HG03066 (cell line): ENCODE measurements around the gene RIBC2.

ENCODE experiments used
- ATAC-seq: cut with Tn5 transposase; IDR thresholded peaks from one replicate; pipeline ENCODE4 v1.9.1; 2021; ENCODE audit warnings: low read depth; ENCODE audit not compliant: unreplicated experiment

The RIBC2 gene

DNA sequence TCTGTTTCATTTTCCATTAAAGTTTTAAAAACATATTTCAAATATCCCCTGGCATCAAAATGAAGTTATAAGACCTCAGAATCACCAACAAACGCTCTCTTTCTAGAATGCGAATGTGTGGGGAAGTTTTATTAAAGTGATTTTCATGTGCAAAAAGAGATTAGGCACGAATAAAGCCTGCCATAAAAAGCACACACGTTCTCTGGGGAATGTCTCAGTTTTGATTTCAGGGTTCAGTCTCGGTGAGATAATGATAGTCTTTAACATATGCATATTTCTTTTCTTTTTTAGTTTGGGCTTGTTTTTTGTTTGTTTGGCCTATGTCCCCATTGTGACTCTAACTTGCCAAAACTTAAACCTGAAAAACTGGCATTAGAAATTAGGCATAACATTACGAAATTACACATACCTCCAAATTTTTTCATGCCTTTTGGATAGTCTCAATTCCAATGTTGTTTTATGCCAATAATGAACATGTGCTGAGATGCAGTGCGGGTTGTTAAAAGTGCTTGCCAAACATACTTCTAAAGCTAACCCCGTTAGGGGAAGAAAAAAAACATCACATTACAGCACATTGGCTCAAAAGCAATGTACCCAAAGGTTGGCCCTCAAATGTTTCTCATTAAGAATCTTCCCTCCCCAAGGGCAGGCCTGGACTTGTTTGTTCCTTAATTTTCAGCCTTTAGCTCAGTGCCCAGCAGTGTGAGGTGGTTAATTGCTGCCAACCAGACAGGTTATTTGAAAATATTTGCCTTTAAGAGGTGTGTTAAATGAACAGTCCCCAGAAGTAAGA is 56.0 kb downstream of the RIBC2 start:
- ATAC-seq: no peak

- ATAC-seq: no peak
These were observed 57.4 kb downstream of the RIBC2 start for GRCh38 chr22:45470871-45471270.

- ATAC-seq: no peak
These were observed 58.9 kb downstream of the RIBC2 start for GRCh38 chr22:45472426-45472825.

- ATAC-seq: no peak
These were observed 60.2 kb downstream of the RIBC2 start for GRCh38 chr22:45473626-45474237.

DNA sequence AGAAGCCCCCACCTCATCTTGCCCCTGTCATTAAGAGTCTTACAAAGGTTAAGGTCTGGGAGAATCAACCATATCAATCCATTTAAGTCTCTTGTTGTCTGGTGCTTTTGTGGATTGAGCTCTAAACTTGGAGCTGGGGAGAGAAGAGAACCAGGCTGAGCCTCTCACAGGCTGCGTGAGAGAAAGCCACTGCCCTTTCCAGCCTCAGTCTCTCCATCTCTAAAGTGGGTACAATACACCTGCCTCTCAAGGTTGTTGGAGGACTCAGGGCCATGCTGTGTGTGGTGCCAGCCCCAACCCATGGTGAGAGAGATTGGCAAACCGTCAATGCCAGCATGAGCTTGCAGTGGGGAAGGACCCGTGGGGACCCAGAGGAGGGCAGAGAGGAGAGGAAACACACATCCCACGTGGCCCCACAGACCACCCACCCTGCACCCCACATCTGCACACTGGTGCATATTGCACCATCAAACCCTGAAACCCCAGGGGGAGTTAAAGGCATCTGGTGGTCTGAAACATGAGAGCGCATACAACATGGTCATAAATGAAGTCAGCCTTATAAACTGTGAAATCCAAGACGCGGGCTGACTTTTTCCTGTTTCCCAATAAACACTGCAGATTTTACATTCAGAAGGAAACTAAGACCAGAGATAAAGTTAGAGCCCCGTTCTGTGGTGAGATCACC is 61.7 kb downstream of the RIBC2 start:
- no peak for ATAC-seq

- no peak for ATAC-seq
These were observed 62.5 kb downstream of the RIBC2 start for GRCh38 chr22:45475851-45476514.

GRCh38 chr22:45476814-45477213 is 63.3 kb downstream of the RIBC2 start:
- ATAC-seq: no peak

GRCh38 chr22:45477366-45478107 is 64.0 kb downstream of the RIBC2 start:
- no peak for ATAC-seq

DNA sequence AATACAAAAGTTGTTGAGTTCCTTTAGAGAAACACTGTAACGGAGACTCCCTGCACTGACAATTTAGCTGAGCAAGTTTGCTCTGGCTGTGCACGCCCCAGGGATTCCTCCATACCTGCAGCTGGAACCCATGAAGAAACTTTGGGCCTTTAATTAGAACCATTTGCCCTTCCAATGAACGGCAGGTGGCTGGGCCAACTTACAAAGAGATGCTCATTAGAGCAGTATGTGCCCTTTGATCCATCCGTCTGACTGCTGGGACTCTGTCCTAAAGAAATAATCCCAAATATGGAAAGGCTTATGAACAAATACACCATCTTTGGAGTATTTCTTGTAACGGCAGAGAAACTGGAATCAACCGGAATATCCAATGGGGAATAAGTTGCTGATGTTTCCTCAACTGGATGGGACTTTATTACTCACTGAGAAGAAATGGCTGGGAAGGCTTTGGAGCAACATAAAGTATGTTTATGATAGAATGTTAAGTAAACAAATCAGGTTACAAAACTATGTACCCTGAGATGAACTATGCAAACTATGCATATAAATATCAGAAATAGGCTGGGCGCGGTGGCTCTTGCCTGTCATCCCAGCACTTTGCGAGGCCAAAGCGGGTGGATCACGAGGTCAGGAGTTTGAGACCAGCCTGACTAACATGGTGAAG is 64.7 kb downstream of the RIBC2 start:
- ATAC-seq: no peak

DNA sequence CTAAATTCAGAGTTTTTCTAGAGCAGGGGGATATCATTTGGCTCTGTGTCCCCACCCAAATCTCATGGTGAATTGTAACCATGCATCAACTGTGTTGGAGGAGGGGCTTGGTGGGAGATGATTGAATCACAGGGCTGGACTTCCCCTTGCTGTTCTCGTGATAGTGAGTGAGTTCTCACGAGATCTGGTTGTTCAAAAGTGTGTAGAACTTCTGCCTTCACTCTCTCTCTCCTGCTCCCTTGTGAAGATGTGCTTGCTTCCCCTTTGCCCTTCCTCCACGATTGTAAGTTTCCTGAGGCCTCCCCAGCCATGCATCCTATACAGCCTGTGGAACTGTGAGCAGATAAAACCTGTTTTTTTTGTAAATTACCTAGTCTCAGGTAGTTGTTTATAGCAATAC is 67.2 kb downstream of the RIBC2 start:
- no peak for ATAC-seq

- ATAC-seq: no peak
These were observed 68.2 kb downstream of the RIBC2 start for GRCh38 chr22:45481661-45482060.
